ENCODE measurements around the gene EN2.

EN2 gene

GRCh38 chr7:155509359-155509724 lies 51.4 kb downstream of the EN2 start:
- DNase-seq (no peak), ATAC-seq (ENCODE audit: insufficient read depth, low read depth) (no peak)
- no peak overlapping the region for H3K4me3 ChIP-seq (ENCODE audit: low read depth in 1 of 2, low read length in 2 of 2)
- H2AFZ ChIP-seq (ENCODE audit: low read depth, low read length): no peak overlapping the region
- H3K36me3 ChIP-seq (ENCODE audit: insufficient read depth, low read length): no peaks in the 10 kb centered on the region
- H4K20me1 ChIP-seq (ENCODE audit: insufficient read depth, low read length): no peaks in the 10 kb centered on the region
- no peak overlapping the region for H3K4me2 ChIP-seq (ENCODE audit: insufficient read depth, low read length)
- H3K9me3 ChIP-seq (ENCODE audit: insufficient read depth, low read length, severe bottlenecking): no peaks in the 10 kb centered on the region
- TF ChIP-seq, protein P1, sequence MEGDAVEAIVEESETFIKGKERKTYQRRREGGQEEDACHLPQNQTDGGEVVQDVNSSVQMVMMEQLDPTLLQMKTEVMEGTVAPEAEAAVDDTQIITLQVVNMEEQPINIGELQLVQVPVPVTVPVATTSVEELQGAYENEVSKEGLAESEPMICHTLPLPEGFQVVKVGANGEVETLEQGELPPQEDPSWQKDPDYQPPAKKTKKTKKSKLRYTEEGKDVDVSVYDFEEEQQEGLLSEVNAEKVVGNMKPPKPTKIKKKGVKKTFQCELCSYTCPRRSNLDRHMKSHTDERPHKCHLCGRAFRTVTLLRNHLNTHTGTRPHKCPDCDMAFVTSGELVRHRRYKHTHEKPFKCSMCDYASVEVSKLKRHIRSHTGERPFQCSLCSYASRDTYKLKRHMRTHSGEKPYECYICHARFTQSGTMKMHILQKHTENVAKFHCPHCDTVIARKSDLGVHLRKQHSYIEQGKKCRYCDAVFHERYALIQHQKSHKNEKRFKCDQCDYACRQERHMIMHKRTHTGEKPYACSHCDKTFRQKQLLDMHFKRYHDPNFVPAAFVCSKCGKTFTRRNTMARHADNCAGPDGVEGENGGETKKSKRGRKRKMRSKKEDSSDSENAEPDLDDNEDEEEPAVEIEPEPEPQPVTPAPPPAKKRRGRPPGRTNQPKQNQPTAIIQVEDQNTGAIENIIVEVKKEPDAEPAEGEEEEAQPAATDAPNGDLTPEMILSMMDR (IDR thresholded peaks at IDR 0.05; ENCODE audit: borderline replicate concordance, extremely low read depth, low read length, poor library complexity, severe bottlenecking): no peak
- no peak for TF ChIP-seq EZH2 (IDR thresholded peaks at IDR 0.05; ENCODE audit: borderline replicate concordance, low read depth, low read length, severe bottlenecking)
- no peak overlapping the region for H3K27ac ChIP-seq (ENCODE audit: low read length)
- H3K9ac ChIP-seq (ENCODE audit: low read depth, low read length): no peak overlapping the region
- no peaks in the 10 kb centered on the region for H3K79me2 ChIP-seq (ENCODE audit: insufficient read depth, low read length)
- H3K27me3 ChIP-seq (ENCODE audit: insufficient read depth, low read length, poor library complexity): peaks cover 61% of the 10 kb centered on the region
- H3K4me1 ChIP-seq (ENCODE audit: insufficient read depth, low read length): no peaks in the 10 kb centered on the region; the same call in 1 of the 2 replicates

DNA sequence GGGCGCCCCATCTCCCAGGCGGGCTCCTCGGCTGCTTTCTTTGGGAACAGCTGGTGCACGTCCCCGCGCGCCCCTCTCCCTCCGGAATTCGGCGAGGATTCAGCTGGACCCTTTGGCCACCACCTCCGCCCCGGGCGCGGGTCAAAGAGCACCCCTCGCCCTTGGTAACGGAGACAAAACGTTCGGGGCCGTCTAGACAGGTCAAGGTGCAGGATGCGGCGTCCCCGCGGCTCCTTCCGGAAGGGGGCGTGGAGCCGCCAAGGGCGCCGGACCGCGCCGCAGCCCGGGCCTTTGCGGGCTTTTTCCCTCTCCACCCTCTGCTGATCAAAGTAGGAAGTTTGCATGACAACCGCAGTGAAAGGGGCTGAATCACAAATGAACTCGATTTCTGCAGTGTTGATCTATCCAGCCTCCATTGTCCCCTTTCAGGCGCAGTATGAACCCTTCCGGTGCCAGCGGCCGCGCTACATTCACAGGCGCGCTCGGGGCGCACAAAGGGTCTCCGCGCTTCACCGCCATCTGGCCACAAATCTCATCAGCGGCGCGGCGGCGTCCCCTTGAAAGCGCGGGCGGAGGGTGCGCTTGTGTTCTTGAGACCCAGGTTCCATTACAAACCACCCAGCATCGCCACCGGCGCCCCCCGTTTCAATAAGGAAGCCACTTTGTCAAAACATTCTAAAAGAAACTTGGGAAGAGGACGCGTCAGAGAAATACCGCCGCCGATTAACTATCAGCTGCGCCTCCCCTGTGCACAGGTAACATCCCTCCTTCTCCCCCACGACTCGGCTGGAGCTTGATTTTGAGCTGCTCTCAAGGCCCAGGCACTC lies 52.0 kb downstream of the EN2 start:
- Histone ChIP-seq H3K4me3 (ENCODE audit: low read depth in 1 of 2, low read length in 2 of 2) (no peak overlapping the region), H4K20me1 (ENCODE audit: insufficient read depth, low read length) (no peaks in the 10 kb centered on the region), H3K4me1 (ENCODE audit: insufficient read depth, low read length) (no peaks in the 10 kb centered on the region; the same call in 1 of the 2 replicates), H3K36me3 (ENCODE audit: insufficient read depth, low read length) (no peaks in the 10 kb centered on the region), H3K27me3 (ENCODE audit: insufficient read depth, low read length, poor library complexity) (peaks cover 57% of the 10 kb centered on the region), H2AFZ (ENCODE audit: low read depth, low read length) (no peak overlapping the region), H3K9me3 (ENCODE audit: insufficient read depth, low read length, severe bottlenecking) (no peaks in the 10 kb centered on the region), H3K4me2 (ENCODE audit: insufficient read depth, low read length) (no peak overlapping the region), H3K79me2 (ENCODE audit: insufficient read depth, low read length) (no peaks in the 10 kb centered on the region), H3K9ac (ENCODE audit: low read depth, low read length) (no peak overlapping the region), H3K27ac (ENCODE audit: low read length) (no peak overlapping the region)
- ATAC-seq (ENCODE audit: insufficient read depth, low read depth) (no peak), DNase-seq (no peak)
- TF ChIP-seq, protein P1 (IDR thresholded peaks at IDR 0.05; ENCODE audit: borderline replicate concordance, extremely low read depth, low read length, poor library complexity, severe bottlenecking): no peak
- TF ChIP-seq EZH2 (IDR thresholded peaks at IDR 0.05; ENCODE audit: borderline replicate concordance, low read depth, low read length, severe bottlenecking): no peak

DNA sequence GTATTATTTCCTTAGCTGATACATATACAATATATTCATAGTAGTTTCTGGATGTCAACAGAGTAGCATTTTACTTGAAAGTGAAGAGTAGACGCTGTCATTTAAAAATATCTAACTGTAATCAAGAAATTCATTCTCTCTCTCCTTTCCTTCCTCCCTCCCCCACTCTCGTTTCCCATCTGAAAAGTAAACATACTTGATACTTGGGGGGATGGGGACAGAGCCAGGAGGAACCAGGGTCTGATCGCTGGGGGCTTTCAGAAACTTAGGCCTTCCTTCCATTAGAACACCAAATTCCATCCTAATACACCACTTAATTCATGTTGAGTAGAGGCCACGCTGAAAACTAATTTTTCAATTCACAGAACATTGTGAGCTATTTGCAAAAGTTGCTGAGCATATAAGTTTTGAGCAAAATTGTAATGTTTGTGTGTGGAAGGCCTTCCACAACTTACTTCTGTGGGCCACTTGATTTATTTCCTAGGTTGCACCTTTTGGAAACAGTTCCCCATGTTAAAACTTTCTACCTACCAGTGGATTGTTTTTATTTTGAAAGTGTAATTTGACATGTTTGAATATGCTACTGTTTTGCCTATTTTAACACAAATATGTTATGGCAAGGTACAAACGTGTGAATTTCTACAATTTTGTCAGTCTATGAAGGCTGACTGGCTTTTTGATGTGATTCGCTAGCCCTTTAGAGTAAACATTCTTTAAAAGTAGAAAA lies 53.2 kb downstream of the EN2 start:
- H2AFZ ChIP-seq (ENCODE audit: low read depth, low read length): no peak overlapping the region
- no peaks in the 10 kb centered on the region for H3K4me1 ChIP-seq (ENCODE audit: insufficient read depth, low read length)
- no peak overlapping the region for H3K9ac ChIP-seq (ENCODE audit: low read depth, low read length)
- no peaks in the 10 kb centered on the region for H3K36me3 ChIP-seq (ENCODE audit: insufficient read depth, low read length)
- no peak overlapping the region for H3K4me2 ChIP-seq (ENCODE audit: insufficient read depth, low read length)
- H4K20me1 ChIP-seq (ENCODE audit: insufficient read depth, low read length): no peaks in the 10 kb centered on the region
- no peak for DNase-seq
- no peak for ATAC-seq (ENCODE audit: insufficient read depth, low read depth)
- no peak overlapping the region for H3K4me3 ChIP-seq (ENCODE audit: low read depth in 1 of 2, low read length in 2 of 2)
- no peak for TF ChIP-seq EZH2 (IDR thresholded peaks at IDR 0.05; ENCODE audit: borderline replicate concordance, low read depth, low read length, severe bottlenecking)
- TF ChIP-seq, protein P1 (IDR thresholded peaks at IDR 0.05; ENCODE audit: borderline replicate concordance, extremely low read depth, low read length, poor library complexity, severe bottlenecking): no peak
- H3K27me3 ChIP-seq (ENCODE audit: insufficient read depth, low read length, poor library complexity): peaks cover 50% of the 10 kb centered on the region
- no peaks in the 10 kb centered on the region for H3K79me2 ChIP-seq (ENCODE audit: insufficient read depth, low read length)
- H3K9me3 ChIP-seq (ENCODE audit: insufficient read depth, low read length, severe bottlenecking): no peaks in the 10 kb centered on the region
- no peak overlapping the region for H3K27ac ChIP-seq (ENCODE audit: low read length)

All from DND-41 (cell line).